Heart right ventricle (tissue), 16 donors: ENCODE results near the gene MS4A3. TPM values are rescaled to one million over a fixed set of nuclear protein-coding genes. Genes with fewer than 3 reads are reported as not detected.
"Not testable (repeated sequence)": the region's sequence is repeated elsewhere in the genome, so short reads cannot be mapped to it uniquely, and the experiment has no call there.

ENCODE experiments used
- ATAC-seq, 8 donors: fragments of 200-7000 bp; cut with Tn5 transposase; one replicate each; pipeline ENCODE4 v1.9.1; 2020; ENCODE audit warnings: mild to moderate bottlenecking in 8 of 8, moderate library complexity in 8 of 8, moderate number of reproducible peaks in 1 of 8
- DNase-seq, 2 donors: peaks; one replicate each; pipeline ENCODE4 v3.0.0-alpha.2; 2020
- H3K27ac ChIP-seq, 10 donors: fragments of 200-600 bp; sonication (generic) in 2 of 10; one replicate each; pipeline versions ENCODE4 v1.5.0 to v1.8.0; 2020 to 2022; ENCODE audit warnings: mild to moderate bottlenecking in 3 of 10
- H3K27me3 ChIP-seq, 7 donors: fragments of 200-600 bp; one replicate each; pipeline ENCODE4 v1.8.0; 2021 to 2022; ENCODE audit warnings: mild to moderate bottlenecking in 2 of 7
- H3K36me3 ChIP-seq, 9 donors: fragments of 200-600 bp; sonication (generic) in 1 of 9; one replicate each; pipeline versions ENCODE4 v1.5.0 to v1.8.0; 2020 to 2022; ENCODE audit warnings: mild to moderate bottlenecking in 2 of 9
- H3K4me1 ChIP-seq, 9 donors: fragments of 200-600 bp; sonication (generic) in 1 of 9; one replicate each; pipeline versions ENCODE4 v1.5.0 to v1.8.0; 2020 to 2022; ENCODE audit warnings: mild to moderate bottlenecking in 4 of 9
- H3K4me3 ChIP-seq, 10 donors: fragments of 200-600 bp; sonication (generic) in 2 of 10; one replicate each; pipeline versions ENCODE4 v1.5.0 to v1.8.0; 2020 to 2022; ENCODE audit warnings: mild to moderate bottlenecking in 7 of 10, moderate library complexity in 2 of 10
- H3K9me3 ChIP-seq, 11 donors: fragments of 200-600 bp in 10 of 11; sonication (generic) in 2 of 11; one replicate each; pipeline versions ENCODE4 v1.5.0 to v1.8.0; 2013 to 2022; ENCODE audit warnings: mild to moderate bottlenecking in 2 of 11, control low read depth in 1 of 11, moderate library complexity in 1 of 11
- CTCF ChIP-seq, 9 donors: fragments of 200-600 bp; sonication (generic) in 2 of 9; IDR thresholded peaks; one replicate each; pipeline versions ENCODE4 v1.5.0 to v1.8.0; 2021 to 2022; ENCODE audit warnings: antibody characterized with exemption in 9 of 9, mild to moderate bottlenecking in 5 of 9, moderate library complexity in 1 of 9
- WGBS, 2 donors: extraction: QIAGEN DNeasy Blood & Tissue Kit; methylation state at CpG; one replicate each; pipeline ENCODE4 v1.1.7; 2013; ENCODE audit warnings: inconsistent platforms in 1 of 2; 5-methylcytosine and 5-hydroxymethylcytosine counted together
- intact Hi-C, 10 donors: fragments of 100-400 bp; cut with DNase I; formaldehyde crosslinking; loops; one replicate each; pipeline versions ENCODE4 v1.11.1 to v1.14.2; 2022
- polyA plus RNA-seq, 2 donors: library from polyadenylated mRNA; stranded (reverse); fragments of 200-250 nt; gene quantifications; one replicate each; pipeline ENCODE4 v1.2.3, GENCODE V29; 2013
- total RNA-seq, 10 donors: library from RNA; stranded (reverse); fragmentation: NEBNext Ultra II Directional in 3 of 10; extraction: Animal tissue kit (Norgen Biotek cat#: 25700) in 3 of 10; gene quantifications; one replicate each; pipeline versions ENCODE4 v1.2.1 to v1.2.4, GENCODE V29; 2021 to 2023
- donor health status: Arrhythmogenic right ventricular cardiomyopathy.
- donor health status: ischemic (EF 13 %, LVEDD 7.1; RV severe dilation, severe dysfunction).
- donor health status: healthy with polysubstance abuse.
- donor health status: DM: no; HTN: yes; CAD: no.
- donor health status: DM: no; HTN: no; CAD: no.
- donor health status: ischemic (EF 25% LVEDD 6.9; RV normal size, moderate dysfunction).
- donor health status: ischemic (EF 25% LVEDD 5.7; RV mildly dilated, moderate dysfunction).
- donor health status: healthy.
- donor health status: DM: yes; HTN: yes; CAD: no.
- donor health status: Ischemic cardiomyopathy.
- donor health status: ischemic (EF 35%, LVEDD 5.7; RV mildly dilated, moderate dysfunction).
- donor health status: nonischemic (EF 11% LVEDD 7.7; RV severe dilation, severe dysfunction).
- donor health status: DM: yes; HTN: yes; CAD: no.
- donor health status: PGD.
- donor health status: ischemic (EF 29% LVEDD 5.4; RV normal size, mild dysfunction).
- donor health status: nonischemic (EF 23%, LVEDD 6.1; RV moderate dilation, normal function).

The MS4A3 gene
- total and polyA plus RNA-seq, 12 donors: 0.25 TPM; not detected in 11

GRCh38 chr11:60040109-60040508, 16.4 kb upstream of the MS4A3 start, which contains the start of gene OOSP2:
Gene OOSP2, plus strand, starts transcription at chr11:60040409. Its CDS starts 51 bp downstream, at chr11:60040460.
- WGBS, 2 donors: 74 to 75% methylated on average over 8 of the region's 8 CpGs
- Histone ChIP-seq H3K27ac (no peak within 1 kb of the TSS), H3K27me3 (no peaks in the 10 kb centered on the region), H3K9me3 (no peaks in the 10 kb centered on the region), H3K36me3 (no peaks in the 10 kb centered on the region), H3K4me3 (no peak within 1 kb of the TSS), H3K4me1 (no peaks in the 10 kb centered on the region)
- DNase-seq (no peak), ATAC-seq (no peak)
- intact Hi-C loops: no loop called here
- TF ChIP-seq CTCF (IDR thresholded peaks at IDR 0.05): no peak

DNA sequence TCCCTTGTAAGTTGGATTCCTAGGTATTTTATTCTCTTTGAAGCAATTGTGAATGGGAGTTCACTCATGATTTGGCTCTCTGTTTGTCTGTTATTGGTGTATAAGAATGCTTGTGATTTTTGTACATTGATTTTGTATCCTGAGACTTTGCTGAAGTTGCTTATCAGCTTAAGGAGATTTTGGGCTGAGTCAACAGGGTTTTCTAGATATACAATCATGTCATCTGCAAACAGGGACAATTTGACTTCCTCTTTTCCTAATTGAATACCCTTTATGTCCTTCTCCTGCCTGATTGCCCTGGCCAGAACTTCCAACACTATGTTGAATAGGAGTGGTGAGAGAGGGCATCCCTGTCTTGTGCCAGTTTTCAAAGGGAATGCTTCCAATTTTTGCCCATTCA, 6.0 kb upstream of the MS4A3 start:
- intact Hi-C loops, H3K9me3 ChIP-seq, H3K4me1 ChIP-seq, H3K4me3 ChIP-seq, H3K27me3 ChIP-seq, DNase-seq, H3K27ac ChIP-seq, H3K36me3 ChIP-seq, ATAC-seq: not testable (repeated sequence)

GRCh38 chr11:60050839-60051238, 5.6 kb upstream of the MS4A3 start:
- H3K36me3 ChIP-seq, H3K4me3 ChIP-seq, ATAC-seq, H3K9me3 ChIP-seq, H3K4me1 ChIP-seq, H3K27ac ChIP-seq, H3K27me3 ChIP-seq, DNase-seq, intact Hi-C loops: not testable (repeated sequence)
- WGBS, 2 donors: 60 to 75% methylated on average over 3 of the region's 3 CpGs

DNA sequence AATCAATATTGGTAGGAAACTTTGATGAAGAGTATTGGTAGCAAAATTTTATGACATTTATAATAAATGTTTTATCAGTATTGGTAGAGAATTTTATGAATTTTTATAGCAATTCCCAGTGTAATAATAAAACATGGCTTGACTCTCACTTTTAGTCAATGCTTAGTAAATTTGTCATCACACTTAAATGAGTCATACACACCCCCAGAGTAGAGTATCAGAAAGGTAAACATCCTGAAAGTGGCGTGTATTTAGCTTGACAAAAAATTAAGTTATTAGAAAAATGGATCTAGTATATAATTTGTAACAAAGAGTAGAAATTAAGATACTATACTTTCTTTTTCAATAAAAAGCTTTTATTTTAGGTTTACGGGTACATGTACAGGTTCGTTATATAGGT, 2.6 kb downstream of the MS4A3 start:
- H3K4me1 ChIP-seq: peaks cover 0 to 12% (median 0%) of the 10 kb centered on the region in 9 donors
- no peak overlapping the region for H3K27ac ChIP-seq
- DNase-seq (no peak), ATAC-seq (no peak)
- peaks cover 0 to 5% (median 0%) of the 10 kb centered on the region in 11 donors for H3K9me3 ChIP-seq
- WGBS, 2 donors: 82% methylated on average over 3 of the region's 3 CpGs
- H3K4me3 ChIP-seq: no peak overlapping the region
- intact Hi-C loops: no loop called here
- H3K27me3 ChIP-seq: no peaks in the 10 kb centered on the region
- TF ChIP-seq CTCF (IDR thresholded peaks at IDR 0.05): no peak
- no peaks in the 10 kb centered on the region for H3K36me3 ChIP-seq

DNA sequence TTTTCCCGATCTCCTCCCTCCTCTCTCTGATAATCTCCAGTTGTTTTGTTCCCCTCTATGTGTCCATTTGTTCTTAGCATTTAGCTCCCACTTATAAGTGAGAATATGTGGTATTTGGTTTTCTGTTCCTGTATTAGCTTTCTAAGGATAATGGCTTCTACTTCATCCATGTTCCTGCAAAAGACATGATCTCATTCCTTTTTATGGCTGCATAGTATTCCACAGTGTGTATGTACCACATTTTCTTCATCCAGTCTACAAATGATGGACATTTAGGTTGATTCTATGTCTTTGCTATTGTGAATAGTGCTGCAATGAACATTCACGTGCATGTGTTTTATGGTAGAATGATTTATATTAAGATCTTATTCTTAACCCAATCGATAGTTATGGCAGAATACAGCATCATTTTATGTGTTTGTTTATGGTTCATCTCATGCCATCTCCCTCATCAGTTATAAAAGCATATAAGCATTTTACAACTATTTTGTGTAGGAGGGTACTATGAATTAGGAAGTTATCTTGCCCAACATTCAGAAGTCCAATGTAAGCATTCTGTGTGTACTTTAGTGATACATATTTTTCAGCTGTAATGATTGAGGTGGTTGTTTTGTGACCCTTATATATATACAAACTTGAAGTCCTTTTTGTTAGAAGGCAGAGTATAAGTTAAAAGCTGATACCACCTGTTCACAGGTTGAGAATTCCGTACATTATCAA, 3.2 kb downstream of the MS4A3 start:
- Histone ChIP-seq H3K27me3 (no peaks in the 10 kb centered on the region), H3K36me3 (no peaks in the 10 kb centered on the region), H3K4me1 (peaks cover 0 to 12% (median 0%) of the 10 kb centered on the region in 9 donors), H3K9me3 (peaks cover 0 to 5% (median 0%) of the 10 kb centered on the region in 11 donors), H3K27ac (no peak overlapping the region), H3K4me3 (no peak overlapping the region)
- no peak for DNase-seq
- ATAC-seq: no peak
- WGBS, 2 donors: 94 to 96% methylated on average over 4 of the region's 4 CpGs
- intact Hi-C loops: no loop called here
- TF ChIP-seq CTCF (IDR thresholded peaks at IDR 0.05): no peak
